ENCODE measurements around the gene SMAD6. TPM values are rescaled to one million over a fixed set of nuclear protein-coding genes. Genes with fewer than 3 reads are reported as not detected.

Gene SMAD6
- total and polyA plus RNA-seq, 3 experiments from 2014 or later = 0.04 to 0.26 TPM; not detected in 1

- POLR2A ChIA-PET = no interaction called here
These were observed 81.3 kb downstream of the SMAD6 start for GRCh38 chr15:66783314-66783713.

GRCh38 chr15:66783725-66784124 is 81.7 kb downstream of the SMAD6 start:
- no peaks in the 10 kb centered on the region for H3K36me3 Mint-ChIP-seq
- peak overlapping the region in 1 of 7 donors; percentile 45 for H3K4me3 Mint-ChIP-seq
- POLR2A ChIA-PET = no interaction called here

More at GRCh38 chr15:66783314-66783713, 81.3 kb downstream of the SMAD6 start:
- H3K9me3 ChIP-seq (ENCODE audit: low read length) = no peaks in the 10 kb centered on the region
- no peaks in the 10 kb centered on the region for H3K4me1 ChIP-seq (ENCODE audit: insufficient read depth, low read length)
- peaks cover 2% of the 10 kb centered on the region in 2 donors for H3K27me3 Mint-ChIP-seq
- H3K9me3 Mint-ChIP-seq = no peaks in the 10 kb centered on the region
- H3K36me3 Mint-ChIP-seq = no peaks in the 10 kb centered on the region
- H3K4me3 Mint-ChIP-seq = peak overlapping the region in 1 of 7 donors; percentile 45
- no peaks in the 10 kb centered on the region for H3K27me3 ChIP-seq (ENCODE audit: insufficient read depth, low read length, poor library complexity, severe bottlenecking)
- H3K27ac ChIP-seq (ENCODE audit: low read depth, low read length) = no peak overlapping the region
- H3K36me3 ChIP-seq (ENCODE audit: insufficient read depth, low read length) = no peaks in the 10 kb centered on the region
- H3K27ac Mint-ChIP-seq = no peak overlapping the region
- no peak overlapping the region for H3K4me3 ChIP-seq (ENCODE audit: low read length)
- DNase-seq = no peak
- CTCF ChIA-PET = no interaction called here
- H3K4me1 Mint-ChIP-seq = no peaks in the 10 kb centered on the region

GRCh38 chr15:66784174-66784573 is 82.1 kb downstream of the SMAD6 start:
- Histone ChIP-seq H3K4me1 (ENCODE audit: insufficient read depth, low read length) (no peaks in the 10 kb centered on the region), H3K27ac (ENCODE audit: low read depth, low read length) (no peak overlapping the region), H3K36me3 (ENCODE audit: insufficient read depth, low read length) (no peaks in the 10 kb centered on the region), H3K9me3 (ENCODE audit: low read length) (no peaks in the 10 kb centered on the region), H3K27me3 (ENCODE audit: insufficient read depth, low read length, poor library complexity, severe bottlenecking) (no peaks in the 10 kb centered on the region), H3K4me3 (ENCODE audit: low read length) (no peak overlapping the region)
- Mint-ChIP-seq H3K36me3 (no peaks in the 10 kb centered on the region), H3K4me1 (no peaks in the 10 kb centered on the region), H3K27me3 (peaks cover 0 to 2% of the 10 kb centered on the region in 2 donors), H3K4me3 (no peak overlapping the region), H3K9me3 (no peaks in the 10 kb centered on the region), H3K27ac (no peak overlapping the region)
- ChIA-PET POLR2A (no interaction called here), CTCF (no interaction called here)
- DNase-seq = no peak

More at GRCh38 chr15:66783725-66784124, 81.7 kb downstream of the SMAD6 start:
- Histone ChIP-seq H3K27ac (ENCODE audit: low read depth, low read length) (no peak overlapping the region), H3K9me3 (ENCODE audit: low read length) (no peaks in the 10 kb centered on the region), H3K4me3 (ENCODE audit: low read length) (no peak overlapping the region), H3K4me1 (ENCODE audit: insufficient read depth, low read length) (no peaks in the 10 kb centered on the region), H3K36me3 (ENCODE audit: insufficient read depth, low read length) (no peaks in the 10 kb centered on the region), H3K27me3 (ENCODE audit: insufficient read depth, low read length, poor library complexity, severe bottlenecking) (no peaks in the 10 kb centered on the region)
- H3K4me1 Mint-ChIP-seq = no peaks in the 10 kb centered on the region
- CTCF ChIA-PET = no interaction called here
- H3K27me3 Mint-ChIP-seq = peaks cover 0 to 2% of the 10 kb centered on the region in 2 donors
- no peak overlapping the region for H3K27ac Mint-ChIP-seq
- no peak for DNase-seq
- H3K9me3 Mint-ChIP-seq = no peaks in the 10 kb centered on the region

GRCh38 chr15:66785637-66786036 is 83.6 kb downstream of the SMAD6 start:
- DNase-seq = no peak
- CTCF ChIA-PET = no interaction called here
- Mint-ChIP-seq H3K27me3 (peaks cover 0 to 2% of the 10 kb centered on the region in 2 donors), H3K4me1 (no peaks in the 10 kb centered on the region), H3K9me3 (no peaks in the 10 kb centered on the region), H3K4me3 (no peak overlapping the region), H3K36me3 (no peaks in the 10 kb centered on the region), H3K27ac (no peak overlapping the region)
- Histone ChIP-seq H3K9me3 (ENCODE audit: low read length) (no peaks in the 10 kb centered on the region), H3K27ac (ENCODE audit: low read depth, low read length) (no peak overlapping the region), H3K4me1 (ENCODE audit: insufficient read depth, low read length) (no peaks in the 10 kb centered on the region), H3K27me3 (ENCODE audit: insufficient read depth, low read length, poor library complexity, severe bottlenecking) (no peaks in the 10 kb centered on the region), H3K4me3 (ENCODE audit: low read length) (no peak overlapping the region), H3K36me3 (ENCODE audit: insufficient read depth, low read length) (no peaks in the 10 kb centered on the region)
- POLR2A ChIA-PET = no interaction called here

DNA sequence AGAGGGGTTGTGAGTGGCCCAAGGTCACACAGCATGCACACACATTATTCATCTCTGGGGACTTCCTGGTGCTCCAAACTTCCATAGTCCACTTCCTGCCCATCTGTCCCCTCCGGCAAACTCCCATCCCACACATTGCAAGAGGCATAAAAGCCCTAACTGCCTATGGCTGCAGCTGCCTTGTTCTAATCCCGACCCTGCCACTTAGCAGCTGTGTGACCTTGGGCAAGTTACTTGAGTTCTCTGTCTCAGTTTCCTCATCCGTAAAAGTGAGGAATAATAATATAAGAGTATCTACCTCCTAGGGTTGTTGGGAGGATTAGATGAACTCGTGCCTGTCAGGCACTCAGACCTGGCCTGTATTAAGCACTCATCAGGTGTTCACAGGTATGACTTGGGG is 84.2 kb downstream of the SMAD6 start:
- Mint-ChIP-seq H3K36me3 (no peaks in the 10 kb centered on the region), H3K4me3 (no peak overlapping the region), H3K9me3 (no peaks in the 10 kb centered on the region), H3K27me3 (peaks cover 0 to 2% of the 10 kb centered on the region in 2 donors), H3K4me1 (no peaks in the 10 kb centered on the region), H3K27ac (no peak overlapping the region)
- no peak overlapping the region for H3K27ac ChIP-seq (ENCODE audit: low read depth, low read length)
- H3K27me3 ChIP-seq (ENCODE audit: insufficient read depth, low read length, poor library complexity, severe bottlenecking) = no peaks in the 10 kb centered on the region
- POLR2A ChIA-PET = no interaction called here
- H3K4me1 ChIP-seq (ENCODE audit: insufficient read depth, low read length) = no peaks in the 10 kb centered on the region
- H3K36me3 ChIP-seq (ENCODE audit: insufficient read depth, low read length) = no peaks in the 10 kb centered on the region
- no peaks in the 10 kb centered on the region for H3K9me3 ChIP-seq (ENCODE audit: low read length)
- DNase-seq = no peak
- CTCF ChIA-PET = no interaction called here
- H3K4me3 ChIP-seq (ENCODE audit: low read length) = no peak overlapping the region

GRCh38 chr15:66786708-66787488 is 84.9 kb downstream of the SMAD6 start:
- H3K27ac Mint-ChIP-seq = no peak overlapping the region
- no peak overlapping the region for H3K27ac ChIP-seq (ENCODE audit: low read depth, low read length)
- no peaks in the 10 kb centered on the region for H3K4me1 ChIP-seq (ENCODE audit: insufficient read depth, low read length)
- no peak overlapping the region for H3K4me3 ChIP-seq (ENCODE audit: low read length)
- CTCF ChIA-PET = no interaction called here
- no peak for DNase-seq
- POLR2A ChIA-PET = no interaction called here
- no peaks in the 10 kb centered on the region for H3K27me3 ChIP-seq (ENCODE audit: insufficient read depth, low read length, poor library complexity, severe bottlenecking)
- H3K9me3 Mint-ChIP-seq = no peaks in the 10 kb centered on the region
- H3K27me3 Mint-ChIP-seq = peaks cover 0 to 2% of the 10 kb centered on the region in 2 donors
- no peaks in the 10 kb centered on the region for H3K9me3 ChIP-seq (ENCODE audit: low read length)
- H3K4me1 Mint-ChIP-seq = no peaks in the 10 kb centered on the region
- H3K4me3 Mint-ChIP-seq = no peak overlapping the region
- no peaks in the 10 kb centered on the region for H3K36me3 Mint-ChIP-seq
- no peaks in the 10 kb centered on the region for H3K36me3 ChIP-seq (ENCODE audit: insufficient read depth, low read length)

DNA sequence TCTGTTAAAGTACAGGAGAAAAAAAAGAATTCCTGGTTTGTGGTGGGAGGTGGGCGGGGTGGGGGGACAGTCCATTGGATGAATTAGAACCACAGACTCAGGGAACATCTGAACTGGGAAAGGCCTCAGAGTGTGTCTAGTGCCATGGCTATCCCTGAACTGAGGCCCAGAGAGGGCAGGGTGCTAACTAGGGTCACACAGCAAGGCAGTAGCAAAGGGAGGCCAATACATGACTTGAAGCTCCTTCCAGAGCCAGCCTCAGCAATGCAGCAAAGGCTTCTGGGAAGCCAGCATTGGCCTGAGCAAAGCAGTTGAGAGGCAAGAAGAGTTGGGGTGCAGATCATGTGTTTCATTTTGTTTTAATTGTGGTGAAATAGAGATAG is 85.4 kb downstream of the SMAD6 start:
- Histone ChIP-seq H3K27ac (ENCODE audit: low read depth, low read length) (no peak overlapping the region), H3K27me3 (ENCODE audit: insufficient read depth, low read length, poor library complexity, severe bottlenecking) (no peaks in the 10 kb centered on the region), H3K4me3 (ENCODE audit: low read length) (no peak overlapping the region), H3K9me3 (ENCODE audit: low read length) (no peaks in the 10 kb centered on the region), H3K36me3 (ENCODE audit: insufficient read depth, low read length) (no peaks in the 10 kb centered on the region), H3K4me1 (ENCODE audit: insufficient read depth, low read length) (no peaks in the 10 kb centered on the region)
- DNase-seq = no peak
- Mint-ChIP-seq H3K27me3 (peaks cover 0 to 2% of the 10 kb centered on the region in 2 donors), H3K27ac (peak overlapping the region in 1 of 8 donors; percentile 13), H3K36me3 (no peaks in the 10 kb centered on the region), H3K4me1 (no peaks in the 10 kb centered on the region), H3K4me3 (no peak overlapping the region), H3K9me3 (no peaks in the 10 kb centered on the region)
- POLR2A ChIA-PET = no interaction called here
- CTCF ChIA-PET = no interaction called here

- Histone ChIP-seq H3K36me3 (ENCODE audit: insufficient read depth, low read length) (no peaks in the 10 kb centered on the region), H3K4me1 (ENCODE audit: insufficient read depth, low read length) (no peaks in the 10 kb centered on the region), H3K27ac (ENCODE audit: low read depth, low read length) (no peak overlapping the region), H3K27me3 (ENCODE audit: insufficient read depth, low read length, poor library complexity, severe bottlenecking) (no peaks in the 10 kb centered on the region), H3K4me3 (ENCODE audit: low read length) (no peak overlapping the region), H3K9me3 (ENCODE audit: low read length) (no peaks in the 10 kb centered on the region)
- Mint-ChIP-seq H3K4me3 (no peak overlapping the region), H3K36me3 (no peaks in the 10 kb centered on the region), H3K9me3 (no peaks in the 10 kb centered on the region), H3K27ac (no peak overlapping the region), H3K4me1 (no peaks in the 10 kb centered on the region), H3K27me3 (peaks cover 0 to 2% of the 10 kb centered on the region in 2 donors)
- ChIA-PET CTCF (no interaction called here), POLR2A (no interaction called here)
- no peak for DNase-seq
These were observed 86.0 kb downstream of the SMAD6 start for GRCh38 chr15:66788024-66788423.
